ENCODE results near the gene ELOVL5.

Gene ELOVL5

GRCh38 chr6:53240139-53240538 lies 108.6 kb downstream of the ELOVL5 start:
- no peak for TF ChIP-seq EP300 (IDR thresholded peaks at IDR 0.05; ENCODE audit: borderline replicate concordance)
- no peak for TF ChIP-seq REST (IDR thresholded peaks at IDR 0.05; ENCODE audit: low read depth)
- no peak for TF ChIP-seq TEAD4 (IDR thresholded peaks at IDR 0.05)
- TF ChIP-seq MAX (IDR thresholded peaks at IDR 0.05), result no peak
- no peak for TF ChIP-seq TCF12 (IDR thresholded peaks at IDR 0.05; ENCODE audit: low read depth)
- no peak for TF ChIP-seq RAD21 (IDR thresholded peaks at IDR 0.05; ENCODE audit: low read depth)
- no peak for TF ChIP-seq ZBTB7A (IDR thresholded peaks at IDR 0.05; ENCODE audit: low read depth)
- TF ChIP-seq CREB1 (IDR thresholded peaks at IDR 0.05; ENCODE audit: low read depth), result no peak
- no peak for TF ChIP-seq USF1 (IDR thresholded peaks at IDR 0.05)
- no peak for TF ChIP-seq NFIC (IDR thresholded peaks at IDR 0.05)
- TF ChIP-seq YY1 (IDR thresholded peaks at IDR 0.05; ENCODE audit: low read depth), result no peak
- no peak for TF ChIP-seq EGR1 (IDR thresholded peaks at IDR 0.05)
- TF ChIP-seq TAF1 (IDR thresholded peaks at IDR 0.05; ENCODE audit: low read depth), result no peak
- no peak for TF ChIP-seq FOXM1 (IDR thresholded peaks at IDR 0.05; ENCODE audit: borderline replicate concordance, low read depth)
- TF ChIP-seq CEBPB (IDR thresholded peaks at IDR 0.05), result no peak

GRCh38 chr6:53239526-53239925 lies 109.2 kb downstream of the ELOVL5 start:
- no peak for TF ChIP-seq TAF1 (IDR thresholded peaks at IDR 0.05; ENCODE audit: low read depth)
- TF ChIP-seq TCF12 (IDR thresholded peaks at IDR 0.05; ENCODE audit: low read depth), result no peak
- no peak for TF ChIP-seq REST (IDR thresholded peaks at IDR 0.05; ENCODE audit: low read depth)
- no peak for TF ChIP-seq FOXM1 (IDR thresholded peaks at IDR 0.05; ENCODE audit: borderline replicate concordance, low read depth)
- TF ChIP-seq TEAD4 (IDR thresholded peaks at IDR 0.05), result no peak
- TF ChIP-seq EGR1 (IDR thresholded peaks at IDR 0.05), result no peak
- TF ChIP-seq CEBPB (IDR thresholded peaks at IDR 0.05), result no peak
- no peak for TF ChIP-seq MAX (IDR thresholded peaks at IDR 0.05)
- no peak for TF ChIP-seq ZBTB7A (IDR thresholded peaks at IDR 0.05; ENCODE audit: low read depth)
- no peak for TF ChIP-seq EP300 (IDR thresholded peaks at IDR 0.05; ENCODE audit: borderline replicate concordance)
- no peak for TF ChIP-seq USF1 (IDR thresholded peaks at IDR 0.05)
- TF ChIP-seq RAD21 (IDR thresholded peaks at IDR 0.05; ENCODE audit: low read depth), result no peak
- TF ChIP-seq YY1 (IDR thresholded peaks at IDR 0.05; ENCODE audit: low read depth), result no peak
- no peak for TF ChIP-seq CREB1 (IDR thresholded peaks at IDR 0.05; ENCODE audit: low read depth)

- TF ChIP-seq RAD21 (IDR thresholded peaks at IDR 0.05; ENCODE audit: low read depth) (no peak), YY1 (IDR thresholded peaks at IDR 0.05; ENCODE audit: low read depth) (no peak), TEAD4 (IDR thresholded peaks at IDR 0.05) (no peak), ZBTB7A (IDR thresholded peaks at IDR 0.05; ENCODE audit: low read depth) (no peak), FOXM1 (IDR thresholded peaks at IDR 0.05; ENCODE audit: borderline replicate concordance, low read depth) (no peak), MAX (IDR thresholded peaks at IDR 0.05) (no peak), EGR1 (IDR thresholded peaks at IDR 0.05) (no peak), TAF1 (IDR thresholded peaks at IDR 0.05; ENCODE audit: low read depth) (no peak), CEBPB (IDR thresholded peaks at IDR 0.05) (no peak), TCF12 (IDR thresholded peaks at IDR 0.05; ENCODE audit: low read depth) (no peak), EP300 (IDR thresholded peaks at IDR 0.05; ENCODE audit: borderline replicate concordance) (no peak), REST (IDR thresholded peaks at IDR 0.05; ENCODE audit: low read depth) (no peak), USF1 (IDR thresholded peaks at IDR 0.05) (no peak), NFIC (IDR thresholded peaks at IDR 0.05) (no peak), CREB1 (IDR thresholded peaks at IDR 0.05; ENCODE audit: low read depth) (no peak)
These were observed 110.4 kb downstream of the ELOVL5 start for GRCh38 chr6:53238311-53238710.

Data from Ishikawa (cell line).